ENCODE results near the gene GTF2F2.

GTF2F2 gene

GRCh38 chr13:45141369-45141768 is 21.1 kb downstream of the GTF2F2 start:
- TF ChIP-seq ZNF274 (IDR thresholded peaks at IDR 0.05; ENCODE audit: low read depth, low read length): no peak
- no peak overlapping the region for H3K4me3 ChIP-seq (ENCODE audit: low read length)

DNA sequence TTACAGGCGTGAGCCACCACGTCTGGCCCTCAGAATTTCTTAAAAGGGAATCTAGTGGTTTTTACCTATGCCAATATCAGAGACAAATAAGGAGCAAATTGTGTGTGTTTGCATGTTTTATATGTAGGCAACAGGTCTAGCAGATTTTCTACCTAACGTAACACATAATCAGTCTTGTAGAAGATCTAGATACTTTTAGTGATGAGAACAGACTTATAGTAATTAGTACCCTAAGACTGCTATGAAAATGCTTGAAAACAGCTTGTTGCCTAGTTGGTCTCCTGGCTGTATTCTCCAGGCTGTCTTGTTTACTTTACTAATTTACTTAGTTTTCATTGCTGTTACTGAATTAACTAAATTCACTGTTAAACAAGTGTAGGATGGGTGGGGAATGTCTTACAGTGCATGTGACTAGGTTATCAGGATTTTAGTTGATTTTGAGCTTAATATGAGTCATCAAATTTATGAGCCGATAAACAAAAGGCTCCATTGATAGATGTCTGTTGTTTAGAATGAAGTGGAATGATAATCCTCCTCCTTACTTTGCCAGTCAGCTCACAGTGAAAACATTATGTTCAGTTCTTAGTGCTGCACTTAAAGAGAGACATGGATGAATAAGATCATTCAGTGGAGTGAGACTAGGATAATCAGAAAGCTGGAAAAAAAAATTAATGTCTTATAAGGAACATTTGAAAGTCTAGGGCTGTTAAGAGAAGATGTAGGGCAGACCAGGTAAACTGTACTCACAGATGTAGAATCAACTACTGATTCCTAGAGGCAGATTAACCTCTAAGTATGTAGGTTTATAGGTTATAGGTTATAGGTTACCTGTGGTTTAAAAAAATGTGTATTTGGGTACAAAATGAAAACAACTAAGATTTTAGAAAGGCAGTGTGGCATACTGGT is 22.4 kb downstream of the GTF2F2 start:
- TF ChIP-seq ZNF274 (IDR thresholded peaks at IDR 0.05; ENCODE audit: low read depth, low read length): no peak
- no peak overlapping the region for H3K4me3 ChIP-seq (ENCODE audit: low read length)

DNA sequence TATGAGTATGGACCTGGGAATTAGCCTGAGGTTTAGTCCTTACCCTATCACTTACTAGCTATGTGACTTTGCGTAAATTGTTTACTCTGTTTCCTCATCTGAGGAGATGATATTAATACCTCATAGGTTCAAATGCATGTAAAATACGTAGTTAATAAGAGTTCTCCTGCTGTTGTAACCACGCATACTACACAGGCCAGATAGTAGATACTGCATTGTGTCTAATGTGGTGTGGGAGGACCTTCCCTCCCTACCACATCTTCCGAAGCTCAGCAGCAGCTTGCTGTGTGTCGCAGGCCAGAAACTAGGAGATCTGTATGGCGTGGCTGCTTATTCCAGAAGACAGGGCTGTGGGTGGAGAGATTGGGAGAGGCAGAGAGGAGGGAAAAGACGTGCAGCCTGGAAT is 23.0 kb downstream of the GTF2F2 start:
- TF ChIP-seq ZNF274 (IDR thresholded peaks at IDR 0.05; ENCODE audit: low read depth, low read length): no peak
- H3K4me3 ChIP-seq (ENCODE audit: low read length): no peak overlapping the region

- no peak overlapping the region for H3K4me3 ChIP-seq (ENCODE audit: low read length)
- no peak for TF ChIP-seq ZNF274 (IDR thresholded peaks at IDR 0.05; ENCODE audit: low read depth, low read length)
Measured at GRCh38 chr13:45149964-45150363, 29.7 kb downstream of the GTF2F2 start.

GRCh38 chr13:45156565-45157361 is 36.5 kb downstream of the GTF2F2 start:
- no peak overlapping the region for H3K4me3 ChIP-seq (ENCODE audit: low read length)
- no peak for TF ChIP-seq ZNF274 (IDR thresholded peaks at IDR 0.05; ENCODE audit: low read depth, low read length)

DNA sequence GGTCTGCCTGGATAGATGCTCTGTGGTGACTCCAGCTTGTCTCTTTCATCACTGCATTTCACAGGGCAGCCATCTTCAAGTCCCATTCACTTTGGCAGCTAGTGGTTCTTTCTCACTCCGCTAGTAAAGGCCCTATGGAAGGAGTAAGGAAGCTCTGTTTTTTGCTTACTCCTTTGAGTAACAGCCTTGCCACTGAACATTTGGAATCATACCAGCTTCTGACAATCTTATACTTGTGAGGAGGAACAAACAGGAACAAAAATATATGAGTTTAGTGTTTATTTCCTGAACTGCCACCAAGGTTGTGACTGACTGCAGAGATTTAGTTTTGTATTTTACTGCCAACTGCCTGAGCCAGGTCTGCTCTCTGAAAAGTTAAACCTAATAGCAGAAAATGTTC is 41.9 kb downstream of the GTF2F2 start:
- no peak for TF ChIP-seq ZNF274 (IDR thresholded peaks at IDR 0.05; ENCODE audit: low read depth, low read length)
- no peak overlapping the region for H3K4me3 ChIP-seq (ENCODE audit: low read length)

GRCh38 chr13:45162821-45163220 is 42.5 kb downstream of the GTF2F2 start:
- TF ChIP-seq ZNF274 (IDR thresholded peaks at IDR 0.05; ENCODE audit: low read depth, low read length): no peak
- H3K4me3 ChIP-seq (ENCODE audit: low read length): no peak overlapping the region

GRCh38 chr13:45166858-45167257 is 46.5 kb downstream of the GTF2F2 start:
- TF ChIP-seq ZNF274 (IDR thresholded peaks at IDR 0.05; ENCODE audit: low read depth, low read length): no peak

GRCh38 chr13:45167611-45168554 is 47.6 kb downstream of the GTF2F2 start:
- TF ChIP-seq ZNF274 (IDR thresholded peaks at IDR 0.05; ENCODE audit: low read depth, low read length): no peak
- H3K4me3 ChIP-seq (ENCODE audit: low read length): no peak overlapping the region

More at GRCh38 chr13:45166858-45167257, 46.5 kb downstream of the GTF2F2 start:
- H3K4me3 ChIP-seq (ENCODE audit: low read length): no peak overlapping the region

DNA sequence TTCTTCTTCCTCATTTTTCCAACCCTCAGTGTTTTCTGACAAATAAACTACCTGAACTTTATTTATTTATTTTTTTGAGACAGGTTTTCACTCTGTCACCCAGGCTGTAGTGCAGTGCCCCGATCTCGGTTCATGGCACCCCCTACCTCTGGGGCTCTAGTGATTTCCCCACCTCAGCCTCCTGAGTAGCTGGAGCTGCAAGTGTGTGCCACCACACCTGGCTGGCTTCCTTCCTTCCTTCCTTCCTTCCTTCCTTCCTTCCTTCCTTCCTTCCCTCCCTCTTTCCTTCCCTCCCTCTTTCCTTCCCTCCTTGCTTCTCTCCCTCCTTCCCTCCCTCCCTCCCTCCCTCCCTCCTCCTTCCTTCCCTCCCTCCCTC is 48.2 kb downstream of the GTF2F2 start:
- no peak overlapping the region for H3K4me3 ChIP-seq (ENCODE audit: low read length)
- no peak for TF ChIP-seq ZNF274 (IDR thresholded peaks at IDR 0.05; ENCODE audit: low read depth, low read length)

GRCh38 chr13:45174478-45174877 is 54.2 kb downstream of the GTF2F2 start:
- no peak overlapping the region for H3K4me3 ChIP-seq (ENCODE audit: low read length)
- no peak for TF ChIP-seq ZNF274 (IDR thresholded peaks at IDR 0.05; ENCODE audit: low read depth, low read length)

DNA sequence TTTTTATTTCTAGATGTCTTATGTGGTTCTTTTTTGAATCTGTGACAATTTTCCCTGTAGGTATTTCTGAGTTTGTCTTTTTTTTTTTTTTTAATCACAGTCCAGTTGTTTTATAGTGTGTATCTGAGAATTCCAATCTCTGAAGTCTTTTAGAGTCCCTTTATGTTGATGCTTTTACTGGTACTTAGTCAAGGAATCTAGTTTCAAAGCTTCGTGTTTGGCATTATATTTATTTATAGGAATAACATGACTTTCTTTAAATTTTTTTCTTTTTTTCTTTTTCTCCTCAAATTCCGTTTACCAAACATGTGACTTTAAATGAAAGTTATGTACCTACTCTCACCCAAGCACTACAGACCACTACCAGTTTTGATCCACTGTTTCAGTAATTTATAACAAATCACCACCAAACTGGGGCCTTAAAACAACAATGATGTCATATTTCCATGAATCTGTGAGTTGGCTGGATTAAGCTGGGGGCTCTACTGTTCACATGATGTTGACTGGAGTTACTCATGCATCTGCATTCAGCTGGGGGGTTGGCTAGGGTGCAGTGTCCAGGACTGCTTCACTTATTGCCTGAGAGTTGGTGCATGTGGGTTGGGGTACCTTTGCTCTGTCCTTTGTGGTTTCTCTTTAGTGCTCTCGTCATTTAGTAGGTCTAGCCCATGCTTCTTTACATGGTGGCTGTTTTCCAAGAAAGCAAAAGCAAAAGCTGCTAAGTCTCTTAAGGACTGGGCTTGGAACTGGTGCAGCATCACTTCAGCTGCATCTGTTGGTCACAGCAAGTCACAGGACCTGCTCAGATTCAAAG is 58.2 kb downstream of the GTF2F2 start:
- no peak for TF ChIP-seq ZNF274 (IDR thresholded peaks at IDR 0.05; ENCODE audit: low read depth, low read length)
- H3K4me3 ChIP-seq (ENCODE audit: low read length): no peak overlapping the region

GRCh38 chr13:45179428-45179827 is 59.1 kb downstream of the GTF2F2 start:
- TF ChIP-seq ZNF274 (IDR thresholded peaks at IDR 0.05; ENCODE audit: low read depth, low read length): no peak
- no peak overlapping the region for H3K4me3 ChIP-seq (ENCODE audit: low read length)

All from GM08714 (cell line).